Natural killer cell (primary cell): ENCODE results near the gene SMIM41. TPM values are rescaled to one million over a fixed set of nuclear protein-coding genes. Genes with fewer than 3 reads are reported as not detected.

Experiments used
- ATAC-seq, 3 donors: fragments of 150-1000 bp in 2 of 3; fragments of 200-7000 bp in 1 of 3; cut with Tn5 transposase; 1 replicate in 1 of 3; 2 replicates in 2 of 3; pipeline ENCODE4 v1.10.0; 2021; ENCODE audit warnings: mild to moderate bottlenecking in 2 of 3, moderate library complexity in 2 of 3
- DNase-seq, 2 donors: peaks; one replicate each; pipeline versions ENCODE4 v3.0.0 to v3.0.0-alpha.2; 2013 to 2021; ENCODE audit warnings: mixed read lengths in 1 of 2
- H3K27ac ChIP-seq: one replicate; pipeline ENCODE4 v1.5.1; 2013; ENCODE audit warnings: mild to moderate bottlenecking, low read length
- H3K27me3 ChIP-seq: one replicate; pipeline ENCODE4 v1.6.1; 2013; ENCODE audit warnings: low read length; ENCODE audit not compliant: control insufficient read depth, insufficient read depth
- H3K36me3 ChIP-seq: one replicate; pipeline ENCODE4 v1.6.1; 2013; ENCODE audit warnings: low read length; ENCODE audit not compliant: control insufficient read depth, insufficient read depth
- H3K4me1 ChIP-seq: one replicate; pipeline ENCODE4 v1.6.1; 2013; ENCODE audit warnings: low read length; ENCODE audit not compliant: control insufficient read depth, insufficient read depth
- H3K4me3 ChIP-seq: one replicate; pipeline ENCODE4 v1.5.1; 2013; ENCODE audit warnings: low read length
- H3K9me3 ChIP-seq: one replicate; pipeline ENCODE4 v1.6.1; 2013; ENCODE audit warnings: low read length; ENCODE audit not compliant: control insufficient read depth, insufficient read depth
- H3K27ac Mint-ChIP-seq, 2 donors: one replicate each; pipeline ENCODE4 v1.8.0; 2022; ENCODE audit warnings: mild to moderate bottlenecking in 2 of 2, mixed read lengths in 2 of 2, moderate library complexity in 1 of 2
- H3K27me3 Mint-ChIP-seq, 2 donors: one replicate each; pipeline ENCODE4 v1.8.0; 2022; ENCODE audit warnings: low read depth in 2 of 2, mixed read lengths in 2 of 2
- H3K36me3 Mint-ChIP-seq: one replicate; pipeline ENCODE4 v1.8.0; 2022; ENCODE audit warnings: mixed read lengths
- H3K4me1 Mint-ChIP-seq, 2 donors: one replicate each; pipeline ENCODE4 v1.8.0; 2022; ENCODE audit warnings: mixed read lengths in 2 of 2
- H3K4me3 Mint-ChIP-seq: one replicate; pipeline ENCODE4 v1.8.0; 2022; ENCODE audit warnings: mild to moderate bottlenecking, moderate library complexity, mixed read lengths
- H3K9me3 Mint-ChIP-seq, 2 donors: one replicate each; pipeline ENCODE4 v1.8.0; 2022; ENCODE audit warnings: mixed read lengths in 2 of 2
- CTCF ChIP-seq: fragments of 200-600 bp; IDR thresholded peaks from one replicate; pipeline ENCODE4 v1.8.0; 2022; ENCODE audit warnings: antibody characterized with exemption
- WGBS: methylation state at CpG from one replicate; pipeline ENCODE4 v1.1.7; 2013; ENCODE audit warnings: missing lambda C conversion rate; ENCODE audit not compliant: insufficient coverage; 5-methylcytosine and 5-hydroxymethylcytosine counted together
- intact Hi-C: fragments of 100-400 bp; cut with micrococcal nuclease; formaldehyde crosslinking; loops from one replicate; pipeline ENCODE4 v1.14.2; 2022
- total RNA-seq, 4 donors: library from RNA; stranded (reverse); fragments of 120-200 nt in 1 of 4; gene quantifications; one replicate each; pipeline versions ENCODE4 v1.2.3 to v1.2.4, GENCODE V29; 2013 to 2022

SMIM41 gene
- total RNA-seq, 3 donors from 2014 or later (not counting 1 experiment from before 2014, with no cell fraction given), result not detected

DNA sequence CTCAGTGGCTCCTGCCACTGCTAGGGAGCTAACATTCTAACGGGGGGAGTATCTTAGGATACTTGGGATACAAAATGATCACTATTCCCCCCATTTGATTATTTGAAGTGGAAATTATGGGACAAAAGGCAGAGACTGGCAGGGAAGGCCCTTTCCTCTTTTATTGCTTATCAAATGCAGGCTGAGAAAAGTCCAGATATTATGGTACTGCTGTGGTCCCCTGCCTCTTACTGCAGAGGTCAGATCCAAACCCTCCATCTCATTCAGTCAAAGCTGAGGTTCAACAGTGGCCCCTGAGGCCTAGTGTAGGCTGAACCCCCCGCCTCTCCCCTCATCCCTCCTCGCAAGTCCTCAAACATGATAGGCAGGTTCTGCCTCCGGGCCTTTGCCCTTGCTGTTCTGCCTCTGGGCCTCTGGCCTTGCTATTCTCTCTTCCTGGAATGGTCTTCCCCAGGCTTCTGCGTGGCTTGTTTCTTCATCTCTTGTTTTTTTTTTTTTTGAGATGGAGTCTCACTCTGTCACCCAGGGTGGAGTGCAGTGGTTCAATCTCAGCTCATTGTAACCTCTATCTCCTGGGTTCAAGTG lies 78.2 kb downstream of the SMIM41 start:
- Mint-ChIP-seq H3K4me1 (peaks cover 10 to 11% of the 10 kb centered on the region in 2 donors), H3K36me3 (no peaks in the 10 kb centered on the region), H3K4me3 (no peak overlapping the region), H3K9me3 (no peaks in the 10 kb centered on the region), H3K27me3 (peaks cover 0 to 5% of the 10 kb centered on the region in 2 donors), H3K27ac (no peak overlapping the region)
- 81% methylated on average over 5 of the region's 5 CpGs for WGBS
- TF ChIP-seq CTCF, result no peak
- Histone ChIP-seq H3K9me3 (no peaks in the 10 kb centered on the region), H3K27ac (no peak overlapping the region), H3K27me3 (peaks cover under 1% of the 10 kb centered on the region), H3K4me3 (no peak overlapping the region), H3K4me1 (peaks cover 16% of the 10 kb centered on the region), H3K36me3 (no peaks in the 10 kb centered on the region)
- intact Hi-C loops, result loop anchor here (2.0 kb wide), 2 partner anchors 721 to 823 kb away; no protein-coding TSS in a partner anchor
- ATAC-seq (no peak), DNase-seq (no peak)

Other genes with a start within 250 kb of the SMIM41 start
- gene FIGNL2, start 231.0 kb upstream of the SMIM41 start, total RNA-seq, result 1 to 10 TPM; 1.4 to 1.6 (median 1.5) TPM
- gene ANKRD33, start 191.6 kb upstream of the SMIM41 start, total RNA-seq, result not detected
- under 1 TPM in 1 of 3 donors, not detected in 2; 0.57 TPM for gene ACVRL1, start 172.2 kb upstream of the SMIM41 start, total RNA-seq
- 1 to 10 TPM; 5.9 to 9.6 (median 6.6) TPM for gene ACVR1B, start 128.0 kb upstream of the SMIM41 start, total RNA-seq
- 100 to 1,000 TPM; 403 to 663 (median 424) TPM for gene TAMALIN, start 72.8 kb upstream of the SMIM41 start, total RNA-seq
- gene NR4A1, start 28.3 kb upstream of the SMIM41 start, total RNA-seq, result 100 to 1,000 TPM in 1 of 3 donors, 10 to 100 TPM in 2; 72.5 to 177 (median 96.7) TPM
- gene ATG101, start 9.7 kb upstream of the SMIM41 start, total RNA-seq, result 10 to 100 TPM; 18.6 to 32.8 (median 23.3) TPM
- not detected for gene KRT80, start 112.3 kb downstream of the SMIM41 start, total RNA-seq
- under 1 TPM in 1 of 3 donors, not detected in 2; 0.54 TPM for gene KRT7, start 153.5 kb downstream of the SMIM41 start, total RNA-seq
- 1 to 10 TPM; 2.0 to 3.6 (median 2.7) TPM for gene KRT86, start 194.9 kb downstream of the SMIM41 start, total RNA-seq
- gene KRT81, start 211.8 kb downstream of the SMIM41 start, total RNA-seq, result 1 to 10 TPM in 2 of 3 donors, under 1 TPM in 1; 0.28 to 1.4 (median 1.3) TPM
- not detected for gene KRT83, start 241.7 kb downstream of the SMIM41 start, total RNA-seq